IMR-90 (cell line): ENCODE results near the gene ARSB. TPM values are rescaled to one million over a fixed set of nuclear protein-coding genes. Genes with fewer than 3 reads are reported as not detected.

Experiments
- ATAC-seq: fragments of 200-7000 bp; cut with Tn5 transposase; 2 replicates; pipeline ENCODE4 v1.9.1; 2020; ENCODE audit warnings: low read depth, mild to moderate bottlenecking, moderate library complexity
- BruUV-seq: library from RNA; stranded (reverse); fragments of 400-500 nt; replicated peaks from 2 replicates; lab custom pipeline; 2021; lab: Mats Ljungman, UMichigan
- CTCF ChIA-PET: fragments of 300-600 bp; formaldehyde crosslinking; extraction: SDS; loops from one replicate; lab custom pipeline; 2021; ENCODE audit warnings: antibody characterized with exemption; lab: Yijun Ruan, JAX
- POLR2A ChIA-PET: fragments of 300-600 bp; sonication (Branson Sonifier 250); formaldehyde crosslinking; loops from one replicate; lab custom pipeline; 2022; ENCODE audit warnings: antibody characterized with exemption; ENCODE audit not compliant: unreplicated experiment; lab: Charles Lee
- DNase-seq: peaks from one replicate; pipeline ENCODE4 v3.0.0; 2013
- H2AFZ ChIP-seq: replicated peaks from 2 replicates; pipeline ENCODE3; 2013; ENCODE audit warnings: low read length, mild to moderate bottlenecking; ENCODE audit not compliant: poor library complexity
- H2AK5ac ChIP-seq: 2 replicates; pipeline ENCODE4 v1.6.1; 2013; ENCODE audit warnings: low read depth, low read length, inconsistent platforms
- H2AK9ac ChIP-seq: replicated peaks from 2 replicates; pipeline ENCODE3; 2013; ENCODE audit warnings: mild to moderate bottlenecking, low read depth, low read length, moderate library complexity; ENCODE audit not compliant: poor library complexity
- H2BK120ac ChIP-seq: 2 replicates; pipeline ENCODE4 v1.6.1; 2013; ENCODE audit warnings: low read depth, low read length, inconsistent platforms
- H2BK15ac ChIP-seq: 3 replicates; pipeline ENCODE4 v1.6.1; 2013; ENCODE audit warnings: low read depth, low read length, inconsistent platforms
- H2BK20ac ChIP-seq: 2 replicates; pipeline ENCODE4 v1.6.1; 2013; ENCODE audit warnings: low read depth, mild to moderate bottlenecking, inconsistent platforms, low read length, moderate library complexity
- H2BK5ac ChIP-seq: 2 replicates; pipeline ENCODE4 v1.6.1; 2013; ENCODE audit warnings: mild to moderate bottlenecking, low read depth, low read length, inconsistent platforms; ENCODE audit not compliant: poor library complexity, severe bottlenecking
- H3K14ac ChIP-seq: replicated peaks from 2 replicates; pipeline ENCODE4 v1.6.1; 2013; ENCODE audit warnings: low read depth, low read length, inconsistent platforms
- H3K18ac ChIP-seq: 2 replicates; pipeline ENCODE4 v1.6.1; 2013; ENCODE audit warnings: low read depth, low read length, control low read depth
- H3K23ac ChIP-seq: 2 replicates; pipeline ENCODE4 v1.6.1; 2013; ENCODE audit warnings: low read depth, low read length, inconsistent platforms
- H3K27ac ChIP-seq: 2 replicates; pipeline ENCODE4 v1.5.1; 2013; ENCODE audit warnings: mild to moderate bottlenecking, control low read depth, low read length; ENCODE audit not compliant: insufficient read depth
- H3K27me3 ChIP-seq: 2 replicates; pipeline ENCODE4 v1.6.1; 2013; ENCODE audit warnings: low read length; ENCODE audit not compliant: control insufficient read depth, insufficient read depth
- H3K36me3 ChIP-seq: 2 replicates; pipeline ENCODE4 v1.6.1; 2013; ENCODE audit warnings: low read length, mixed read lengths; ENCODE audit not compliant: control insufficient read depth, insufficient read depth
- H3K4ac ChIP-seq: 2 replicates; pipeline ENCODE4 v1.6.1; 2013; ENCODE audit warnings: low read depth, low read length, inconsistent platforms
- H3K4me1 ChIP-seq: 2 replicates; pipeline ENCODE4 v1.6.1; 2013; ENCODE audit warnings: low read length, mixed read lengths; ENCODE audit not compliant: control insufficient read depth, insufficient read depth
- H3K4me2 ChIP-seq: 2 replicates; pipeline ENCODE4 v1.6.1; 2013; ENCODE audit warnings: low read depth, mild to moderate bottlenecking, control low read depth, low read length, moderate library complexity
- H3K4me3 ChIP-seq: 2 replicates; pipeline ENCODE4 v1.5.1; 2013; ENCODE audit warnings: low read depth, mild to moderate bottlenecking, control low read depth, low read length, moderate library complexity; ENCODE audit not compliant: insufficient read depth
- H3K56ac ChIP-seq: 2 replicates; pipeline ENCODE4 v1.6.1; 2013; ENCODE audit warnings: low read length, inconsistent platforms; ENCODE audit not compliant: insufficient read depth; ENCODE audit errors: extremely low read depth
- H3K79me1 ChIP-seq, 2 experiments: 2 replicates each; pipeline ENCODE4 v1.6.1; 2013; ENCODE audit warnings: low read length in 2 of 2, inconsistent platforms in 1 of 2, low read depth in 1 of 2
- H3K9ac ChIP-seq: 2 replicates; pipeline ENCODE4 v1.6.1; 2013; ENCODE audit warnings: low read depth, low read length, control low read depth
- H3K9me1 ChIP-seq: 2 replicates; pipeline ENCODE4 v1.6.1; 2013; ENCODE audit warnings: low read length, inconsistent platforms; ENCODE audit not compliant: insufficient read depth
- H3K9me3 ChIP-seq: 2 replicates; pipeline ENCODE4 v1.6.1; 2013; ENCODE audit warnings: low read length; ENCODE audit not compliant: control insufficient read depth, insufficient read depth
- H4K20me1 ChIP-seq: 2 replicates; pipeline ENCODE4 v1.6.1; 2013; ENCODE audit warnings: low read length, inconsistent platforms; ENCODE audit not compliant: insufficient read depth
- H4K5ac ChIP-seq: 2 replicates; pipeline ENCODE4 v1.6.1; 2013; ENCODE audit warnings: mild to moderate bottlenecking, low read depth, low read length, control low read depth
- H4K8ac ChIP-seq, 2 experiments: 2 replicates each; pipeline ENCODE4 v1.6.1; 2013; ENCODE audit warnings: low read depth in 2 of 2, low read length in 2 of 2, control low read depth in 1 of 2, inconsistent platforms in 1 of 2
- H4K91ac ChIP-seq: 2 replicates; pipeline ENCODE4 v1.6.1; 2013; ENCODE audit warnings: low read depth, low read length, inconsistent platforms; ENCODE audit not compliant: insufficient read depth
- CHD1 ChIP-seq: IDR thresholded peaks from 2 replicates; pipeline ENCODE4 v1.6.1; 2012; ENCODE audit warnings: low read depth, low read length, improper control_type of control experiment
- MAZ ChIP-seq: IDR thresholded peaks from 2 replicates; pipeline ENCODE4 v1.6.1; 2012; ENCODE audit warnings: low read depth, mild to moderate bottlenecking, low read length, improper control_type of control experiment, moderate library complexity, borderline replicate concordance
- SMC3 ChIP-seq: fragments of 150-350 bp; IDR thresholded peaks from 2 replicates; pipeline ENCODE4 v1.6.1; 2016; ENCODE audit warnings: low read depth, mild to moderate bottlenecking, antibody characterized with exemption, low read length, moderate library complexity
- USF2 ChIP-seq: fragments of 150-350 bp; IDR thresholded peaks from 2 replicates; pipeline ENCODE4 v1.6.1; 2017; ENCODE audit warnings: mild to moderate bottlenecking, antibody characterized with exemption, low read length, low read depth
- WGBS, 2 experiments: methylation state at CpG; one replicate each; pipeline versions ENCODE4 v1.1.5 to v1.1.7; 2013; ENCODE audit warnings: missing lambda C conversion rate in 2 of 2; ENCODE audit not compliant: insufficient read length in 1 of 2; ENCODE audit errors: extremely low coverage in 2 of 2; 5-methylcytosine and 5-hydroxymethylcytosine counted together
- dilution Hi-C: fragments of 300-500 bp; cut with HindIII; formaldehyde crosslinking; loops from one replicate; pipeline ENCODE4 v1.14.3; 2018; ENCODE audit warnings: low sequenced_read_pairs; ENCODE audit not compliant: unreplicated experiment
- in situ Hi-C: fragments of 300-500 bp; cut with MboI; formaldehyde crosslinking; loops from 3 replicates; pipeline ENCODE4 v1.14.3; 2019; ENCODE audit warnings: low sequenced_read_pairs, inconsistent platforms, mixed read lengths
- intact Hi-C: fragments of 100-400 bp; cut with micrococcal nuclease; formaldehyde crosslinking; loops from 2 replicates; pipeline ENCODE4 v1.10.0; 2022
- polyA plus RNA-seq, 3 experiments: library from polyadenylated mRNA; depleted of rRNA; stranded (reverse); fragments of >200 nt; gene quantifications; 2 replicates each; pipeline ENCODE4 v1.2.3, GENCODE V29; 2012; ENCODE audit warnings: low replicate concordance in 1 of 3
- total RNA-seq: library from RNA; depleted of rRNA; stranded (reverse); fragments of >200 nt; gene quantifications from 2 replicates; pipeline ENCODE4 v1.2.3, GENCODE V29; 2012

Gene ARSB
- total and polyA plus RNA-seq, 2 of the 4 experiments (the other 2 are of a cell fraction) = 16.0 to 16.3 TPM

- H3K4me2 ChIP-seq = no peak overlapping the region
- no peak overlapping the region; the same call in 2 of the 3 replicates for H2BK15ac ChIP-seq
- H3K4me3 ChIP-seq = no peak overlapping the region
- peak overlapping the region; percentile 69; the same call in 1 of the 2 replicates for H2AK5ac ChIP-seq
- no peak overlapping the region for H3K9ac ChIP-seq
- no peak for TF ChIP-seq CHD1
- TF ChIP-seq USF2 = no peak
- no peak for TF ChIP-seq MAZ
- no peak for TF ChIP-seq SMC3
- H2AK9ac ChIP-seq = no peak overlapping the region
- H3K9me1 ChIP-seq = peaks cover 12% of the 10 kb centered on the region; the same call in 1 of the 2 replicates
- ChIA-PET CTCF (interaction anchor here (0.7 to 0.9 kb wide), 2 partner anchors 11 to 19 kb away, joined by 3 read pairs; no protein-coding TSS in a partner anchor), POLR2A (no interaction called here)
- peak overlapping the region in 1 of 2 experiments; percentile 62; a peak in 1 of 4 replicates for H4K8ac ChIP-seq
- peak overlapping the region; percentile 61 for H3K4ac ChIP-seq
- peak overlapping the region; percentile 63; the same call in 1 of the 2 replicates for H2BK20ac ChIP-seq
- H4K20me1 ChIP-seq = no peaks in the 10 kb centered on the region
- dilution Hi-C loops (no loop called here), intact Hi-C loops (loop anchor here (2.0 kb wide), 1 partner anchor 159 kb away; no protein-coding TSS in a partner anchor), in situ Hi-C loops (no loop called here)
- H3K14ac ChIP-seq = no peak overlapping the region
- no peak overlapping the region for H3K56ac ChIP-seq
- no peaks in the 10 kb centered on the region for H3K27me3 ChIP-seq
- H3K23ac ChIP-seq = no peak overlapping the region
- no peaks in the 10 kb centered on the region for H3K36me3 ChIP-seq
- WGBS, 2 experiments = no CpG with 5 or more reads among the region's 8 CpGs
- H2AFZ ChIP-seq = no peak overlapping the region
- DNase-seq (no peak), ATAC-seq (no peak)
- peak overlapping the region; percentile 72 for H2BK120ac ChIP-seq
- BruUV-seq = no TSS peak
- peak overlapping the region; percentile 2; the same call in 1 of the 2 replicates for H3K18ac ChIP-seq
- peak overlapping the region; percentile 54 for H4K91ac ChIP-seq
- no peak overlapping the region for H4K5ac ChIP-seq
- H3K4me1 ChIP-seq = peaks cover 13% of the 10 kb centered on the region
- no peaks in the 10 kb centered on the region for H3K9me3 ChIP-seq
- no peak overlapping the region for H3K27ac ChIP-seq
- peaks cover 0 to 3% of the 10 kb centered on the region in 2 experiments; a peak in 1 of 4 replicates for H3K79me1 ChIP-seq
- no peak overlapping the region for H2BK5ac ChIP-seq
Measured at GRCh38 chr5:78797936-78798672, 187.0 kb downstream of the ARSB start.
